SK-N-SH treated with all-trans-retinoic acid at 6 μM for 48 hours (cell line): ENCODE data around the gene SEL1L3.

Source experiments
- ATAC-seq: fragments of 200-7000 bp; cut with Tn5 transposase; 3 replicates; pipeline ENCODE4 v1.9.1; 2020; ENCODE audit warnings: mild to moderate bottlenecking, moderate library complexity
- ARNTL ChIP-seq: fragments of 450-650 bp; formaldehyde crosslinking; IDR thresholded peaks from 2 replicates; pipeline ENCODE4 v1.5.0; 2020; ENCODE audit warnings: low read depth, mild to moderate bottlenecking, moderate library complexity, borderline replicate concordance
- BACH2 ChIP-seq: fragments of 250-450 bp; sonication (Bioruptor Pico); IDR thresholded peaks from 2 replicates; pipeline ENCODE4 v1.9.0; 2021; ENCODE audit warnings: mild to moderate bottlenecking, borderline replicate concordance
- CSDC2 ChIP-seq: fragments of 250-450 bp; sonication (Bioruptor Pico); IDR thresholded peaks from 2 replicates; pipeline ENCODE4 v1.5.0; 2020; ENCODE audit warnings: mild to moderate bottlenecking, moderate library complexity
- ESRRG ChIP-seq: fragments of 250-450 bp; sonication (Bioruptor Pico); IDR thresholded peaks from 2 replicates; pipeline ENCODE4 v1.6.1; 2021; ENCODE audit warnings: mild to moderate bottlenecking
- GLIS3 ChIP-seq: fragments of 250-450 bp; sonication (Bioruptor Pico); IDR thresholded peaks from 2 replicates; pipeline ENCODE4 v1.5.0; 2020; ENCODE audit warnings: mild to moderate bottlenecking, moderate library complexity
- ISL1 ChIP-seq: fragments of 250-450 bp; sonication (Bioruptor Pico); IDR thresholded peaks from 2 replicates; pipeline ENCODE4 v2.1.2; 2022; ENCODE audit warnings: mild to moderate bottlenecking, moderate library complexity
- OSR1 ChIP-seq: fragments of 250-450 bp; sonication (Bioruptor Pico); IDR thresholded peaks from 2 replicates; pipeline ENCODE4 v1.8.0; 2022; ENCODE audit warnings: moderate library complexity, mild to moderate bottlenecking, inconsistent platforms
- PPARA ChIP-seq: fragments of 250-450 bp; sonication (Bioruptor Pico); IDR thresholded peaks from 2 replicates; pipeline ENCODE4 v1.5.0; 2020; ENCODE audit warnings: mild to moderate bottlenecking, borderline replicate concordance
- SNAI2 ChIP-seq: fragments of 250-450 bp; sonication (Bioruptor Pico); IDR thresholded peaks from 2 replicates; pipeline ENCODE4 v1.5.0; 2020; ENCODE audit warnings: mild to moderate bottlenecking, moderate library complexity
- TOX ChIP-seq: fragments of 250-450 bp; sonication (Bioruptor Pico); IDR thresholded peaks from 2 replicates; pipeline ENCODE4 v1.8.0; 2021; ENCODE audit warnings: mild to moderate bottlenecking, moderate library complexity, borderline replicate concordance
- ZC3H10 ChIP-seq: fragments of 250-450 bp; sonication (Bioruptor Pico); IDR thresholded peaks from 2 replicates; pipeline ENCODE4 v1.5.1; 2021; ENCODE audit warnings: mild to moderate bottlenecking, moderate library complexity
- ZFP3 ChIP-seq: fragments of 250-450 bp; sonication (Bioruptor Pico); IDR thresholded peaks from 2 replicates; pipeline ENCODE4 v1.5.0; 2020; ENCODE audit warnings: mild to moderate bottlenecking, moderate library complexity
- ZFP30 ChIP-seq: fragments of 450-650 bp; formaldehyde crosslinking; IDR thresholded peaks from 2 replicates; pipeline ENCODE4 v1.5.0; 2022; ENCODE audit warnings: mild to moderate bottlenecking, moderate library complexity
- ZNF565 ChIP-seq: fragments of 450-650 bp; formaldehyde crosslinking; conservative IDR thresholded peaks from 2 replicates; pipeline ENCODE4 v1.5.0; 2020; ENCODE audit warnings: low read depth, mild to moderate bottlenecking, moderate library complexity
- ZNF70 ChIP-seq: fragments of 450-650 bp; formaldehyde crosslinking; IDR thresholded peaks from 2 replicates; pipeline ENCODE4 v1.5.0; 2020; ENCODE audit warnings: mild to moderate bottlenecking, moderate library complexity
- ZNF8 ChIP-seq: fragments of 450-650 bp; formaldehyde crosslinking; IDR thresholded peaks from 2 replicates; pipeline ENCODE4 v1.5.0; 2020; ENCODE audit warnings: mild to moderate bottlenecking, moderate library complexity
- TF ChIP-seq, protein P1 (sequence below): fragments of 250-450 bp; sonication (Bioruptor Pico); IDR thresholded peaks from 2 replicates; pipeline ENCODE4 v1.5.1; 2020; ENCODE audit warnings: low read depth, mild to moderate bottlenecking, moderate library complexity
- TF ChIP-seq, protein P2 (sequence below): fragments of 250-450 bp; sonication (Bioruptor Pico); IDR thresholded peaks from 2 replicates; pipeline ENCODE4 v1.5.1; 2021; ENCODE audit warnings: mild to moderate bottlenecking, moderate library complexity
- TF ChIP-seq, protein P3 (sequence below): fragments of 250-450 bp; sonication (Bioruptor Pico); IDR thresholded peaks from 2 replicates; pipeline ENCODE4 v1.5.0; 2020; ENCODE audit warnings: mild to moderate bottlenecking, moderate library complexity
- TF ChIP-seq, protein P4 (sequence below): fragments of 250-450 bp; sonication (Bioruptor Pico); IDR thresholded peaks from 2 replicates; pipeline ENCODE4 v1.8.0; 2021; ENCODE audit warnings: low read depth, mild to moderate bottlenecking, moderate library complexity, borderline replicate concordance
- TF ChIP-seq, protein P5 (sequence below): fragments of 250-450 bp; sonication (Bioruptor Pico); IDR thresholded peaks from 2 replicates; pipeline ENCODE4 v1.8.0; 2020; ENCODE audit warnings: mild to moderate bottlenecking, moderate library complexity, borderline replicate concordance

The SEL1L3 gene

DNA sequence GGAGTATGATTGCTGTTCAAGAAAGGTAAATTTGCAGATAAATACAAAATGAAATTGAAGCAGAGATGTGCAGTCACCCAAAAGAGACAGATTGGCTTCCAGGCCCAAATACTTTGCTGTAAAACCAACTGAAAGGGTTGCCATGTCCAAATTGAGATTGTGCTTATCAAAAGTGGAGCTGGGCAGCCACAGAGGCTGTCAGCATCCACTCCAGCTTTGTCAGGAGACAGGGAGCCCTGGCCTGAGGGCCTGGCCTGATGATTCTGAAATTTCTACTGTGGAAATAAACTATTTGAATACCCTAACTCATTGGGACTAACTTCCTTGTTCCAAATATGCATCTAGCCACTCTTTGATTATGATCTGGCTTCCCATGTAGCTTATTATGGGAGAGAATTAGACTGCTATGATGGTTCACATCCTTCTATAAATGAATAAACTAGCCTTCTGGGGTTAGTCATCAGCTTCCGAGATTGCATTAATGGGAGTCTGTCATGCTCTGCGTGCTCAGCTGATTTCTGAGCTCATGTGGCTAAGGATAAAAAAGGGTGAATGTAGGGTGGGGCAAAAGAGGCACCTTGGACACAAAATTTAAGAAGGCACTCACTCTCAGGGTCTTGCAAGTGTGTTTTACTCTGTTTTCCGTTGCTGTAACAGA lies 158.9 kb downstream of the SEL1L3 start:
- no peak for ATAC-seq
- no peak for TF ChIP-seq OSR1 (CRISPR knock-in tag)
- no peak for TF ChIP-seq ZFP30 (CRISPR knock-in tag)
- TF ChIP-seq ZC3H10 (CRISPR knock-in tag) = no peak
- no peak for TF ChIP-seq ZNF565 (CRISPR knock-in tag)

DNA sequence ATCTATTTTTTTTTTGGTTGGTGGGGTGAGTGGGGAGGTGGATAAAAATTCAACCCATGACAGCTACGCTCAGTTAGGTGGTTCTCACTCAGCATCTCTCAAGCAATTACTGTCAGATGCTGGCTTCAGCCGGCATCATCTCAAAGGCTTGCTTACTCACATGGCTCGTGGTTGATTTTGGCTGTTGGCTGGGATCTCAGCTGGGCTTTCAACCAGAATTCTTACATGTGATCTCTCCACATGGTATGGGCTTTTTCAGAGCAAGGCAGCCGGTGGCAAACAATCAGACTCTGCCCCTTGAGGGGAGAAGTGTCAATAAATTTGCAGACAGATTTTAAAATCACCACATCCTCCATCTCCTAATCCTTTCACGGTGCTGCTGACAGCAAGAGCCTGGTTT lies 159.9 kb downstream of the SEL1L3 start:
- TF ChIP-seq OSR1 (CRISPR knock-in tag) = no peak
- no peak for TF ChIP-seq BACH2 (CRISPR knock-in tag)
- no peak for ATAC-seq

DNA sequence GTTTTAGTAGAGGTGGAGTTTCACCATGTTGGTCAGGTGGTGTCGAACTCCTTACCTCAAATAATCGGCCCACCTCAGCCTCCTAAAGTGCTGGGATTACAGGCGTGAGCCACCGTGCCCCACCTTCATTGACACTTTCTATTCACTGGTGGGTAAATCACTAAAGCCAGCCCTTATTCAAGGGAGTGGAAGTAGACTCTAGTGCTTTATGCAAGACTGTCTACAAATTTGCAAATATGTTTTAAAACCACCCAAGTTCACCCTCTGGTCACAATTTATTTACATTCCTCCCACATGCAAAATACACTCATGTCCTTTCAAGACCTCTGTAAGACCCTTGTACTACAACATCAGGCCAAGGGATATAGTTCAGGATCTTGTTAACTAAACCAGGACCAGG lies 162.1 kb downstream of the SEL1L3 start:
- TF ChIP-seq ZNF565 (CRISPR knock-in tag) = no peak
- TF ChIP-seq ZFP3 (CRISPR knock-in tag) = no peak
- TF ChIP-seq, protein P1, sequence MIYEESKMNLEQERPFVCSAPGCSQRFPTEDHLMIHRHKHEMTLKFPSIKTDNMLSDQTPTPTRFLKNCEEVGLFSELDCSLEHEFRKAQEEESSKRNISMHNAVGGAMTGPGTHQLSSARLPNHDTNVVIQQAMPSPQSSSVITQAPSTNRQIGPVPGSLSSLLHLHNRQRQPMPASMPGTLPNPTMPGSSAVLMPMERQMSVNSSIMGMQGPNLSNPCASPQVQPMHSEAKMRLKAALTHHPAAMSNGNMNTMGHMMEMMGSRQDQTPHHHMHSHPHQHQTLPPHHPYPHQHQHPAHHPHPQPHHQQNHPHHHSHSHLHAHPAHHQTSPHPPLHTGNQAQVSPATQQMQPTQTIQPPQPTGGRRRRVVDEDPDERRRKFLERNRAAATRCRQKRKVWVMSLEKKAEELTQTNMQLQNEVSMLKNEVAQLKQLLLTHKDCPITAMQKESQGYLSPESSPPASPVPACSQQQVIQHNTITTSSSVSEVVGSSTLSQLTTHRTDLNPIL (CRISPR knock-in tag) = no peak
- TF ChIP-seq, protein P2, sequence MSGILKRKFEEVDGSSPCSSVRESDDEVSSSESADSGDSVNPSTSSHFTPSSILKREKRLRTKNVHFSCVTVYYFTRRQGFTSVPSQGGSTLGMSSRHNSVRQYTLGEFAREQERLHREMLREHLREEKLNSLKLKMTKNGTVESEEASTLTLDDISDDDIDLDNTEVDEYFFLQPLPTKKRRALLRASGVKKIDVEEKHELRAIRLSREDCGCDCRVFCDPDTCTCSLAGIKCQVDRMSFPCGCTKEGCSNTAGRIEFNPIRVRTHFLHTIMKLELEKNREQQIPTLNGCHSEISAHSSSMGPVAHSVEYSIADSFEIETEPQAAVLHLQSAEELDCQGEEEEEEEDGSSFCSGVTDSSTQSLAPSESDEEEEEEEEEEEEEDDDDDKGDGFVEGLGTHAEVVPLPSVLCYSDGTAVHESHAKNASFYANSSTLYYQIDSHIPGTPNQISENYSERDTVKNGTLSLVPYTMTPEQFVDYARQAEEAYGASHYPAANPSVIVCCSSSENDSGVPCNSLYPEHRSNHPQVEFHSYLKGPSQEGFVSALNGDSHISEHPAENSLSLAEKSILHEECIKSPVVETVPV (CRISPR knock-in tag) = no peak
- no peak for TF ChIP-seq GLIS3 (CRISPR knock-in tag)
- TF ChIP-seq, protein P3, sequence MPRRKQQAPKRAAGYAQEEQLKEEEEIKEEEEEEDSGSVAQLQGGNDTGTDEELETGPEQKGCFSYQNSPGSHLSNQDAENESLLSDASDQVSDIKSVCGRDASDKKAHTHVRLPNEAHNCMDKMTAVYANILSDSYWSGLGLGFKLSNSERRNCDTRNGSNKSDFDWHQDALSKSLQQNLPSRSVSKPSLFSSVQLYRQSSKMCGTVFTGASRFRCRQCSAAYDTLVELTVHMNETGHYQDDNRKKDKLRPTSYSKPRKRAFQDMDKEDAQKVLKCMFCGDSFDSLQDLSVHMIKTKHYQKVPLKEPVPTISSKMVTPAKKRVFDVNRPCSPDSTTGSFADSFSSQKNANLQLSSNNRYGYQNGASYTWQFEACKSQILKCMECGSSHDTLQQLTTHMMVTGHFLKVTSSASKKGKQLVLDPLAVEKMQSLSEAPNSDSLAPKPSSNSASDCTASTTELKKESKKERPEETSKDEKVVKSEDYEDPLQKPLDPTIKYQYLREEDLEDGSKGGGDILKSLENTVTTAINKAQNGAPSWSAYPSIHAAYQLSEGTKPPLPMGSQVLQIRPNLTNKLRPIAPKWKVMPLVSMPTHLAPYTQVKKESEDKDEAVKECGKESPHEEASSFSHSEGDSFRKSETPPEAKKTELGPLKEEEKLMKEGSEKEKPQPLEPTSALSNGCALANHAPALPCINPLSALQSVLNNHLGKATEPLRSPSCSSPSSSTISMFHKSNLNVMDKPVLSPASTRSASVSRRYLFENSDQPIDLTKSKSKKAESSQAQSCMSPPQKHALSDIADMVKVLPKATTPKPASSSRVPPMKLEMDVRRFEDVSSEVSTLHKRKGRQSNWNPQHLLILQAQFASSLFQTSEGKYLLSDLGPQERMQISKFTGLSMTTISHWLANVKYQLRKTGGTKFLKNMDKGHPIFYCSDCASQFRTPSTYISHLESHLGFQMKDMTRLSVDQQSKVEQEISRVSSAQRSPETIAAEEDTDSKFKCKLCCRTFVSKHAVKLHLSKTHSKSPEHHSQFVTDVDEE (CRISPR knock-in tag) = no peak
- no peak for TF ChIP-seq ISL1 (CRISPR knock-in tag)
- TF ChIP-seq ZNF8 (CRISPR knock-in tag) = no peak
- no peak for TF ChIP-seq ZNF70 (CRISPR knock-in tag)
- TF ChIP-seq, protein P4, sequence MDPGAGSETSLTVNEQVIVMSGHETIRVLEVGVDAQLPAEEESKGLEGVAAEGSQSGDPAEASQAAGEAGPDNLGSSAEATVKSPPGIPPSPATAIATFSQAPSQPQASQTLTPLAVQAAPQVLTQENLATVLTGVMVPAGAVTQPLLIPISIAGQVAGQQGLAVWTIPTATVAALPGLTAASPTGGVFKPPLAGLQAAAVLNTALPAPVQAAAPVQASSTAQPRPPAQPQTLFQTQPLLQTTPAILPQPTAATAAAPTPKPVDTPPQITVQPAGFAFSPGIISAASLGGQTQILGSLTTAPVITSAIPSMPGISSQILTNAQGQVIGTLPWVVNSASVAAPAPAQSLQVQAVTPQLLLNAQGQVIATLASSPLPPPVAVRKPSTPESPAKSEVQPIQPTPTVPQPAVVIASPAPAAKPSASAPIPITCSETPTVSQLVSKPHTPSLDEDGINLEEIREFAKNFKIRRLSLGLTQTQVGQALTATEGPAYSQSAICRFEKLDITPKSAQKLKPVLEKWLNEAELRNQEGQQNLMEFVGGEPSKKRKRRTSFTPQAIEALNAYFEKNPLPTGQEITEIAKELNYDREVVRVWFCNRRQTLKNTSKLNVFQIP = no peak
- TF ChIP-seq TOX = no peak
- TF ChIP-seq PPARA (CRISPR knock-in tag) = no peak
- no peak for TF ChIP-seq ZC3H10 (CRISPR knock-in tag)
- TF ChIP-seq, protein P5, sequence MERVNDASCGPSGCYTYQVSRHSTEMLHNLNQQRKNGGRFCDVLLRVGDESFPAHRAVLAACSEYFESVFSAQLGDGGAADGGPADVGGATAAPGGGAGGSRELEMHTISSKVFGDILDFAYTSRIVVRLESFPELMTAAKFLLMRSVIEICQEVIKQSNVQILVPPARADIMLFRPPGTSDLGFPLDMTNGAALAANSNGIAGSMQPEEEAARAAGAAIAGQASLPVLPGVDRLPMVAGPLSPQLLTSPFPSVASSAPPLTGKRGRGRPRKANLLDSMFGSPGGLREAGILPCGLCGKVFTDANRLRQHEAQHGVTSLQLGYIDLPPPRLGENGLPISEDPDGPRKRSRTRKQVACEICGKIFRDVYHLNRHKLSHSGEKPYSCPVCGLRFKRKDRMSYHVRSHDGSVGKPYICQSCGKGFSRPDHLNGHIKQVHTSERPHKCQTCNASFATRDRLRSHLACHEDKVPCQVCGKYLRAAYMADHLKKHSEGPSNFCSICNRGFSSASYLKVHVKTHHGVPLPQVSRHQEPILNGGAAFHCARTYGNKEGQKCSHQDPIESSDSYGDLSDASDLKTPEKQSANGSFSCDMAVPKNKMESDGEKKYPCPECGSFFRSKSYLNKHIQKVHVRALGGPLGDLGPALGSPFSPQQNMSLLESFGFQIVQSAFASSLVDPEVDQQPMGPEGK (CRISPR knock-in tag) = no peak
- no peak for TF ChIP-seq CSDC2
- no peak for TF ChIP-seq ESRRG (CRISPR knock-in tag)
- TF ChIP-seq ARNTL (CRISPR knock-in tag) = no peak
- TF ChIP-seq ZFP30 (CRISPR knock-in tag) = no peak
- TF ChIP-seq SNAI2 = no peak
- no peak for ATAC-seq
